ENCODE measurements around the gene ADGRG4. TPM values are rescaled to one million over a fixed set of nuclear protein-coding genes. Genes with fewer than 3 reads are reported as not detected.

ADGRG4 gene
- total RNA-seq, 1 experiment from 2014 or later, result not detected

- H3K4me3 ChIP-seq (ENCODE audit: low read depth in 2 of 2, low read length in 2 of 2), result no peak overlapping the region
- intact Hi-C loops (cut with micrococcal nuclease; ENCODE audit: unreplicated experiment), result no loop called here
- no peak for ATAC-seq
- H3K27me3 ChIP-seq (ENCODE audit: control insufficient read depth, insufficient read depth, low read length), result no peaks in the 10 kb centered on the region
- POLR2A ChIA-PET, result no interaction called here
- CTCF ChIA-PET, result no interaction called here
- TF ChIP-seq POLR2AphosphoS5 (IDR thresholded peaks at IDR 0.05; ENCODE audit: low read depth, low read length) (no peak), TCF7L2 (IDR thresholded peaks at IDR 0.05; ENCODE audit: low read depth, low read length) (no peak), SIN3A (IDR thresholded peaks at IDR 0.05; ENCODE audit: borderline replicate concordance, insufficient read depth, low read depth, low read length) (no peak)
- TF ChIP-seq, protein P1, sequence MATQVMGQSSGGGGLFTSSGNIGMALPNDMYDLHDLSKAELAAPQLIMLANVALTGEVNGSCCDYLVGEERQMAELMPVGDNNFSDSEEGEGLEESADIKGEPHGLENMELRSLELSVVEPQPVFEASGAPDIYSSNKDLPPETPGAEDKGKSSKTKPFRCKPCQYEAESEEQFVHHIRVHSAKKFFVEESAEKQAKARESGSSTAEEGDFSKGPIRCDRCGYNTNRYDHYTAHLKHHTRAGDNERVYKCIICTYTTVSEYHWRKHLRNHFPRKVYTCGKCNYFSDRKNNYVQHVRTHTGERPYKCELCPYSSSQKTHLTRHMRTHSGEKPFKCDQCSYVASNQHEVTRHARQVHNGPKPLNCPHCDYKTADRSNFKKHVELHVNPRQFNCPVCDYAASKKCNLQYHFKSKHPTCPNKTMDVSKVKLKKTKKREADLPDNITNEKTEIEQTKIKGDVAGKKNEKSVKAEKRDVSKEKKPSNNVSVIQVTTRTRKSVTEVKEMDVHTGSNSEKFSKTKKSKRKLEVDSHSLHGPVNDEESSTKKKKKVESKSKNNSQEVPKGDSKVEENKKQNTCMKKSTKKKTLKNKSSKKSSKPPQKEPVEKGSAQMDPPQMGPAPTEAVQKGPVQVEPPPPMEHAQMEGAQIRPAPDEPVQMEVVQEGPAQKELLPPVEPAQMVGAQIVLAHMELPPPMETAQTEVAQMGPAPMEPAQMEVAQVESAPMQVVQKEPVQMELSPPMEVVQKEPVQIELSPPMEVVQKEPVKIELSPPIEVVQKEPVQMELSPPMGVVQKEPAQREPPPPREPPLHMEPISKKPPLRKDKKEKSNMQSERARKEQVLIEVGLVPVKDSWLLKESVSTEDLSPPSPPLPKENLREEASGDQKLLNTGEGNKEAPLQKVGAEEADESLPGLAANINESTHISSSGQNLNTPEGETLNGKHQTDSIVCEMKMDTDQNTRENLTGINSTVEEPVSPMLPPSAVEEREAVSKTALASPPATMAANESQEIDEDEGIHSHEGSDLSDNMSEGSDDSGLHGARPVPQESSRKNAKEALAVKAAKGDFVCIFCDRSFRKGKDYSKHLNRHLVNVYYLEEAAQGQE (IDR thresholded peaks at IDR 0.05; ENCODE audit: insufficient read depth in 1 of 2, low read depth in 2 of 2, low read length in 1 of 2), result no peak
- TF ChIP-seq, protein P2, sequence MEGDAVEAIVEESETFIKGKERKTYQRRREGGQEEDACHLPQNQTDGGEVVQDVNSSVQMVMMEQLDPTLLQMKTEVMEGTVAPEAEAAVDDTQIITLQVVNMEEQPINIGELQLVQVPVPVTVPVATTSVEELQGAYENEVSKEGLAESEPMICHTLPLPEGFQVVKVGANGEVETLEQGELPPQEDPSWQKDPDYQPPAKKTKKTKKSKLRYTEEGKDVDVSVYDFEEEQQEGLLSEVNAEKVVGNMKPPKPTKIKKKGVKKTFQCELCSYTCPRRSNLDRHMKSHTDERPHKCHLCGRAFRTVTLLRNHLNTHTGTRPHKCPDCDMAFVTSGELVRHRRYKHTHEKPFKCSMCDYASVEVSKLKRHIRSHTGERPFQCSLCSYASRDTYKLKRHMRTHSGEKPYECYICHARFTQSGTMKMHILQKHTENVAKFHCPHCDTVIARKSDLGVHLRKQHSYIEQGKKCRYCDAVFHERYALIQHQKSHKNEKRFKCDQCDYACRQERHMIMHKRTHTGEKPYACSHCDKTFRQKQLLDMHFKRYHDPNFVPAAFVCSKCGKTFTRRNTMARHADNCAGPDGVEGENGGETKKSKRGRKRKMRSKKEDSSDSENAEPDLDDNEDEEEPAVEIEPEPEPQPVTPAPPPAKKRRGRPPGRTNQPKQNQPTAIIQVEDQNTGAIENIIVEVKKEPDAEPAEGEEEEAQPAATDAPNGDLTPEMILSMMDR (IDR thresholded peaks at IDR 0.05), result no peak
- DNase-seq (ENCODE audit: low read depth, low spot score), result no peak
- H3K36me3 ChIP-seq (ENCODE audit: control insufficient read depth, insufficient read depth, low read length), result no peaks in the 10 kb centered on the region
- BruUV-seq (replicated peaks), result no TSS peak
- no peak overlapping the region for H3K27ac ChIP-seq (ENCODE audit: low read length)
- in situ Hi-C loops (cut with HindIII; ENCODE audit: low pct_unique_long_range_greater_than_20kb, low sequenced_read_pairs), result no loop called here
- no peaks in the 10 kb centered on the region for H3K9me3 ChIP-seq (ENCODE audit: control insufficient read depth, insufficient read depth, low read depth, low read length)
- no peaks in the 10 kb centered on the region for H3K4me1 ChIP-seq (ENCODE audit: control insufficient read depth, insufficient read depth, low read length)
Measured at GRCh38 chrX:136319600-136319999, 18.8 kb downstream of the ADGRG4 start.

- H3K27ac ChIP-seq (ENCODE audit: low read length), result no peak overlapping the region
Measured at GRCh38 chrX:136321532-136321931, 20.8 kb downstream of the ADGRG4 start.

More at GRCh38 chrX:136321532-136321931, 20.8 kb downstream of the ADGRG4 start:
- intact Hi-C loops (cut with micrococcal nuclease; ENCODE audit: unreplicated experiment), result no loop called here
- ChIA-PET CTCF (no interaction called here), POLR2A (no interaction called here)
- Histone ChIP-seq H3K4me1 (ENCODE audit: control insufficient read depth, insufficient read depth, low read length) (no peaks in the 10 kb centered on the region), H3K9me3 (ENCODE audit: control insufficient read depth, insufficient read depth, low read depth, low read length) (no peaks in the 10 kb centered on the region), H3K36me3 (ENCODE audit: control insufficient read depth, insufficient read depth, low read length) (no peaks in the 10 kb centered on the region), H3K27me3 (ENCODE audit: control insufficient read depth, insufficient read depth, low read length) (no peaks in the 10 kb centered on the region), H3K4me3 (ENCODE audit: low read depth in 2 of 2, low read length in 2 of 2) (no peak overlapping the region)
- DNase-seq (ENCODE audit: low read depth, low spot score) (no peak), ATAC-seq (no peak)
- in situ Hi-C loops (cut with HindIII; ENCODE audit: low pct_unique_long_range_greater_than_20kb, low sequenced_read_pairs), result no loop called here
- BruUV-seq (replicated peaks), result no TSS peak
- no peak for TF ChIP-seq POLR2AphosphoS5 (IDR thresholded peaks at IDR 0.05; ENCODE audit: low read depth, low read length)
- no peak for TF ChIP-seq TCF7L2 (IDR thresholded peaks at IDR 0.05; ENCODE audit: low read depth, low read length)
- TF ChIP-seq, protein P1 (IDR thresholded peaks at IDR 0.05; ENCODE audit: insufficient read depth in 1 of 2, low read depth in 2 of 2, low read length in 1 of 2), result no peak
- TF ChIP-seq, protein P2 (IDR thresholded peaks at IDR 0.05), result no peak
- TF ChIP-seq SIN3A (IDR thresholded peaks at IDR 0.05; ENCODE audit: borderline replicate concordance, insufficient read depth, low read depth, low read length), result no peak
